Psoas muscle (tissue), 8 donors: Measurements from ENCODE around the gene CAPSL. TPM values are rescaled to one million over a fixed set of nuclear protein-coding genes. Genes with fewer than 3 reads are reported as not detected.

Experiments used
- ATAC-seq, 4 donors: fragments of 200-7000 bp; cut with Tn5 transposase; one replicate each; pipeline ENCODE4 v1.9.1; 2020; ENCODE audit warnings: moderate library complexity in 3 of 4, mild to moderate bottlenecking in 2 of 4
- DNase-seq, 2 donors: peaks; one replicate each; pipeline ENCODE4 v3.0.0-alpha.2; 2020
- H3K27ac ChIP-seq: fragments of 200-600 bp; one replicate; pipeline ENCODE4 v1.8.0; 2022
- H3K27me3 ChIP-seq, 3 donors: fragments of 200-600 bp in 1 of 3; one replicate each; pipeline versions ENCODE4 v1.6.1 to v1.8.0; 2013 to 2022; ENCODE audit warnings: low read length in 2 of 3, mild to moderate bottlenecking in 2 of 3, moderate library complexity in 1 of 3; ENCODE audit not compliant: insufficient read depth in 3 of 3
- H3K36me3 ChIP-seq, 2 donors: fragments of 200-600 bp in 1 of 2; one replicate each; pipeline versions ENCODE4 v1.6.1 to v1.8.0; 2013 to 2022; ENCODE audit warnings: low read depth in 1 of 2, mild to moderate bottlenecking in 1 of 2, moderate library complexity in 1 of 2; ENCODE audit not compliant: insufficient read depth in 1 of 2
- H3K4me1 ChIP-seq: fragments of 200-600 bp; one replicate; pipeline ENCODE4 v1.8.0; 2022
- H3K4me3 ChIP-seq: fragments of 200-600 bp; one replicate; pipeline ENCODE4 v1.8.0; 2022; ENCODE audit warnings: mild to moderate bottlenecking
- H3K9me3 ChIP-seq: fragments of 200-600 bp; one replicate; pipeline ENCODE4 v1.8.0; 2022
- WGBS, 3 donors: extraction: QIAGEN DNeasy Blood & Tissue Kit; methylation state at CpG; one replicate each; pipeline versions ENCODE4 v1.1.6 to v1.1.7; 2013; 5-methylcytosine and 5-hydroxymethylcytosine counted together
- intact Hi-C, 2 donors: fragments of 100-400 bp; cut with DNase I; formaldehyde crosslinking; loops; one replicate each; pipeline versions ENCODE4 v1.11.0 to v1.14.2; 2022
- polyA plus RNA-seq, 3 donors: library from polyadenylated mRNA; stranded (reverse); fragments of 200-250 nt; gene quantifications; one replicate each; pipeline ENCODE4 v1.2.3, GENCODE V29; 2013
- total RNA-seq, 4 donors: library from RNA; stranded (reverse); fragmentation: NEBNext Ultra II Directional in 2 of 4; extraction: Animal tissue kit (Norgen Biotek cat#: 25700) in 2 of 4; gene quantifications; one replicate each; pipeline versions ENCODE4 v1.2.1 to v1.2.4, GENCODE V29; 2021 to 2023
- TF ChIP-seq, protein P1 (sequence below): fragments of 200-600 bp; IDR thresholded peaks from one replicate; pipeline ENCODE4 v1.8.0; 2022; ENCODE audit warnings: antibody characterized with exemption
- donor health status: healthy with polysubstance abuse.
- donor health status: DM: no; HTN: no; CAD: no; lungs with moderate emphysema.
- donor health status: Bipolar disorder and iron deficiency.
- donor health status: healthy.
- donor health status: DM: yes; HTN: yes; CAD: no.
- donor health status: DM: no; HTN: no; CAD: no.
- donor health status: DM: no; HTN: no; CAD: no.
- donor health status: DM: yes; HTN: yes; CAD: no.

CAPSL gene
- total and polyA plus RNA-seq, 7 donors, result not detected

- 44 to 53% (median 45%) methylated on average over 3 of the region's 3 CpGs for WGBS, 3 donors
- Histone ChIP-seq H3K36me3 (no peaks in the 10 kb centered on the region), H3K9me3 (no peaks in the 10 kb centered on the region), H3K27me3 (no peaks in the 10 kb centered on the region), H3K4me3 (no peak overlapping the region), H3K4me1 (no peaks in the 10 kb centered on the region), H3K27ac (no peak overlapping the region)
- TF ChIP-seq, protein P1, sequence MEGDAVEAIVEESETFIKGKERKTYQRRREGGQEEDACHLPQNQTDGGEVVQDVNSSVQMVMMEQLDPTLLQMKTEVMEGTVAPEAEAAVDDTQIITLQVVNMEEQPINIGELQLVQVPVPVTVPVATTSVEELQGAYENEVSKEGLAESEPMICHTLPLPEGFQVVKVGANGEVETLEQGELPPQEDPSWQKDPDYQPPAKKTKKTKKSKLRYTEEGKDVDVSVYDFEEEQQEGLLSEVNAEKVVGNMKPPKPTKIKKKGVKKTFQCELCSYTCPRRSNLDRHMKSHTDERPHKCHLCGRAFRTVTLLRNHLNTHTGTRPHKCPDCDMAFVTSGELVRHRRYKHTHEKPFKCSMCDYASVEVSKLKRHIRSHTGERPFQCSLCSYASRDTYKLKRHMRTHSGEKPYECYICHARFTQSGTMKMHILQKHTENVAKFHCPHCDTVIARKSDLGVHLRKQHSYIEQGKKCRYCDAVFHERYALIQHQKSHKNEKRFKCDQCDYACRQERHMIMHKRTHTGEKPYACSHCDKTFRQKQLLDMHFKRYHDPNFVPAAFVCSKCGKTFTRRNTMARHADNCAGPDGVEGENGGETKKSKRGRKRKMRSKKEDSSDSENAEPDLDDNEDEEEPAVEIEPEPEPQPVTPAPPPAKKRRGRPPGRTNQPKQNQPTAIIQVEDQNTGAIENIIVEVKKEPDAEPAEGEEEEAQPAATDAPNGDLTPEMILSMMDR, result no peak
- ATAC-seq (no peak), DNase-seq (no peak)
- intact Hi-C loops, result no loop called here
Measured at GRCh38 chr5:35876922-35877321, 61.5 kb downstream of the CAPSL start.

DNA sequence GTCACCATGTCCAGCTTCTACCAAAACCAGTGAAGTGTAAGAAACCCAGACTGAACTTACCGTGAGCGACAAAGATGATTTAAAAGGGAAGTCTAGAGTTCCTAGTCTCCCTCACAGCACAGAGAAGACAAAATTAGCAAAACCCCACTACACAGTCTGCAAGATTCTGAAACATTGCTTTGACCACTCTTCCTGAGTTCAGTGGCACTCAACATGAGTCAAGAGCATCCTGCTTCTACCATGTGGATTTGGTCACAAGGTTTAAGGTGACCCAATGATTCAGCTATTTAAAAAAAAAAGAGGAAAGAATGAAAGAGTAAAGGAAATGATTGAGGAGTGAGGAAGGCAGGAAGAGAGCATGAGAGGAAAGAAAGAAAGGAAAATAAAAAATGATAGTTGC is 62.0 kb downstream of the CAPSL start:
- H3K4me3 ChIP-seq, result no peak overlapping the region
- DNase-seq, result no peak
- no peaks in the 10 kb centered on the region for H3K36me3 ChIP-seq
- no peak overlapping the region for H3K27ac ChIP-seq
- no peaks in the 10 kb centered on the region for H3K9me3 ChIP-seq
- 85 to 92% (median 88%) methylated on average over 2 of the region's 2 CpGs for WGBS, 3 donors
- TF ChIP-seq, protein P1, result no peak
- H3K4me1 ChIP-seq, result no peaks in the 10 kb centered on the region
- no peaks in the 10 kb centered on the region for H3K27me3 ChIP-seq
- ATAC-seq, result no peak
- intact Hi-C loops, result no loop called here

- no peak for DNase-seq
- TF ChIP-seq, protein P1, result no peak
- H3K27me3 ChIP-seq, result no peaks in the 10 kb centered on the region
- WGBS, 3 donors, result 91 to 94% (median 91%) methylated on average over 4 of the region's 4 CpGs
- H3K27ac ChIP-seq, result no peak overlapping the region
- ATAC-seq, result no peak
- no peaks in the 10 kb centered on the region for H3K9me3 ChIP-seq
- no peaks in the 10 kb centered on the region for H3K36me3 ChIP-seq
- H3K4me1 ChIP-seq, result no peaks in the 10 kb centered on the region
- intact Hi-C loops, result no loop called here
- no peak overlapping the region for H3K4me3 ChIP-seq
Measured at GRCh38 chr5:35870605-35871004, 67.8 kb downstream of the CAPSL start.

DNA sequence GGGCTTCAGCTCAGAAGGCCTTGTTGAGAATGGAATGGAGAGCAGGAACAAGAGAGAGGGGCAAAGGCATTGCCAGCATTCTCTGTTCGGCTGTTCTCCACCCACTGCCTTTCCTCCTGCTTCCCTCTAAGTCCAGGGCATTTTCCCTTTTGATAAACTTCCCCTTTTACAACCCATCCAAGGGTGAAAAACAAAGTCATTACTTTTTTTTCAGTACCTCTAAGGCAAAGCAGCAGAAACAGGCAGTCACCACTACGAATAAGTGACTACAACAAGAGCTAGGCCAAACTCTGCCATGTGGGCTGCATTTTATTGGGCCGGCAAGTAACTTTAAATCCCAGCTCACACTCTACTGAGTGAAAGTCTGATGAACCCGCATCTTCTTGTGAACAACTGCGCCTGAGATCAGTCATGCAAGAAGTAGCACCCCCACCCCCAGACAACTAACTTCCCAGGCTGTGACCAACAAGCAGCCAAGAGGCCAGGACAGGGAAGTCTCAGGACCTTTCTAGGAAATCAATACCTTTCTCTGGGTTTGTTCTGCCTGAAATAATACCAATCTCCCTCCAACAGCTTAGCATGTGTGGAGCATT is 68.6 kb downstream of the CAPSL start:
- H3K36me3 ChIP-seq, result no peaks in the 10 kb centered on the region
- no peaks in the 10 kb centered on the region for H3K27me3 ChIP-seq
- no peaks in the 10 kb centered on the region for H3K4me1 ChIP-seq
- whole genome bisulfite sequencing, 3 donors, result 49 to 55% (median 53%) methylated on average over 5 of the region's 5 CpGs
- intact Hi-C loops, result no loop called here
- H3K27ac ChIP-seq, result no peak overlapping the region
- no peaks in the 10 kb centered on the region for H3K9me3 ChIP-seq
- TF ChIP-seq, protein P1, result no peak
- no peak for DNase-seq
- ATAC-seq, result no peak
- no peak overlapping the region for H3K4me3 ChIP-seq

DNA sequence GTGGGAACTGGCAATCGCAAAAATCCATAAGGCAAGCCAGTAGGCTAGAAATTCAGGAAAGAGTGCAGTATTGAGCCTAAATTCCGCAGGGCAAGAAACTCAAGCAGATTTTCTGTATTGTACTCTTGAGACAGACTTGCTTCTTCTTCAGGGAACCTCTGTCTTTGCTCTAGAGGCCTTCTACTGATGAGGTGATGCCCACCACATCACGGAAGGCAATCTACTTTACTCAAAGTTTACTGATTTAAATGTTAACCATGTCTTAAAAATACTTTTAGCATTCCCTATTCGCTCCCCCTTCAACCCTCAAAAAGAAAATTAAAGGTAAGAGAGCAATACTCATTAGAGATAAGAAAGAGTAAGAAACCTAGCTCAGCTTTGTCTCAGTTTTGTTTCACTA is 70.4 kb downstream of the CAPSL start:
- Histone ChIP-seq H3K4me1 (no peaks in the 10 kb centered on the region), H3K9me3 (no peaks in the 10 kb centered on the region), H3K27ac (no peak overlapping the region), H3K4me3 (no peak overlapping the region), H3K36me3 (no peaks in the 10 kb centered on the region), H3K27me3 (no peaks in the 10 kb centered on the region)
- intact Hi-C loops, result no loop called here
- ATAC-seq (no peak), DNase-seq (no peak)
- TF ChIP-seq, protein P1, result no peak
- 87 to 93% (median 89%) methylated on average over 4 of the region's 4 CpGs for WGBS, 3 donors
